Measurements from ENCODE around the gene WDR91. TPM values are rescaled to one million over a fixed set of nuclear protein-coding genes. Genes with fewer than 3 reads are reported as not detected.

The WDR91 gene
- total RNA-seq, 1 donor from 2014 or later = 66.7 TPM

GRCh38 chr7:135161669-135162068 is 49.7 kb downstream of the WDR91 start:
- Histone ChIP-seq H3K27ac (peak overlapping the region; percentile 65 to 73), H3K4me1 (peaks cover 9 to 31% of the 10 kb centered on the region in 2 donors)

GRCh38 chr7:135160858-135161653 is 50.3 kb downstream of the WDR91 start:
- TF ChIP-seq CTCF (IDR thresholded peaks at IDR 0.05) = no peak
- no peak for DNase-seq (ENCODE audit: low spot score in 2 of 2)
- Histone ChIP-seq H3K9me3 (peaks cover 0 to 9% of the 10 kb centered on the region in 2 donors), H3K27me3 (no peaks in the 10 kb centered on the region), H3K36me3 (peaks cover 3 to 15% of the 10 kb centered on the region in 2 donors), H3K4me3 (no peak overlapping the region), H3K27ac (peak overlapping the region; percentile 65 to 73), H3K4me1 (peaks cover 9 to 31% of the 10 kb centered on the region in 2 donors)
- intact Hi-C loops (cut with DNase I) = no loop called here

More at GRCh38 chr7:135161669-135162068, 49.7 kb downstream of the WDR91 start:
- intact Hi-C loops (cut with DNase I) = no loop called here
- Histone ChIP-seq H3K4me3 (no peak overlapping the region), H3K9me3 (peaks cover 0 to 3% of the 10 kb centered on the region in 2 donors), H3K36me3 (peaks cover 9 to 21% of the 10 kb centered on the region in 2 donors), H3K27me3 (no peaks in the 10 kb centered on the region)
- no peak for TF ChIP-seq CTCF (IDR thresholded peaks at IDR 0.05)
- DNase-seq (ENCODE audit: low spot score in 2 of 2) = no peak

- Histone ChIP-seq H3K9me3 (peaks cover 0 to 17% of the 10 kb centered on the region in 2 donors), H3K4me1 (peaks cover 9 to 31% of the 10 kb centered on the region in 2 donors), H3K27me3 (no peaks in the 10 kb centered on the region), H3K27ac (peak overlapping the region; percentile 65 to 73), H3K36me3 (peaks cover 0 to 7% of the 10 kb centered on the region in 2 donors), H3K4me3 (no peak overlapping the region)
- intact Hi-C loops (cut with DNase I) = no loop called here
- TF ChIP-seq CTCF (IDR thresholded peaks at IDR 0.05) = no peak
- DNase-seq (ENCODE audit: low spot score in 2 of 2) = no peak
Measured at GRCh38 chr7:135160098-135160857, 51.0 kb downstream of the WDR91 start.

GRCh38 chr7:135159359-135160085 is 51.8 kb downstream of the WDR91 start:
- no peaks in the 10 kb centered on the region for H3K27me3 ChIP-seq
- H3K9me3 ChIP-seq = peaks cover 0 to 20% of the 10 kb centered on the region in 2 donors
- no peak for DNase-seq (ENCODE audit: low spot score in 2 of 2)
- intact Hi-C loops (cut with DNase I) = no loop called here
- no peak for TF ChIP-seq CTCF (IDR thresholded peaks at IDR 0.05)
- no peaks in the 10 kb centered on the region for H3K36me3 ChIP-seq
- H3K27ac ChIP-seq = peak overlapping the region; percentile 65 to 73
- H3K4me3 ChIP-seq = no peak overlapping the region
- peaks cover 9 to 31% of the 10 kb centered on the region in 2 donors for H3K4me1 ChIP-seq

GRCh38 chr7:135158874-135159273 is 52.5 kb downstream of the WDR91 start:
- no peak for TF ChIP-seq CTCF (IDR thresholded peaks at IDR 0.05)
- Histone ChIP-seq H3K9me3 (peaks cover 0 to 20% of the 10 kb centered on the region in 2 donors), H3K4me1 (peaks cover 9 to 31% of the 10 kb centered on the region in 2 donors), H3K27ac (peak overlapping the region; percentile 65 to 73), H3K36me3 (no peaks in the 10 kb centered on the region), H3K4me3 (no peak overlapping the region), H3K27me3 (no peaks in the 10 kb centered on the region)
- intact Hi-C loops (cut with DNase I) = no loop called here
- no peak for DNase-seq (ENCODE audit: low spot score in 2 of 2)
